Erythroblast (primary cell): Measurements from ENCODE around the gene EYA4.

Experiments used
- GATA1 ChIP-seq: IDR thresholded peaks from 2 replicates; pipeline ENCODE4 v1.6.1; 2011; ENCODE audit warnings: low read depth, mild to moderate bottlenecking, control low read depth, low read length, moderate library complexity
- POLR2A ChIP-seq: IDR thresholded peaks from 2 replicates; pipeline ENCODE4 v1.6.1; 2011; ENCODE audit warnings: mild to moderate bottlenecking, low read length

DNA sequence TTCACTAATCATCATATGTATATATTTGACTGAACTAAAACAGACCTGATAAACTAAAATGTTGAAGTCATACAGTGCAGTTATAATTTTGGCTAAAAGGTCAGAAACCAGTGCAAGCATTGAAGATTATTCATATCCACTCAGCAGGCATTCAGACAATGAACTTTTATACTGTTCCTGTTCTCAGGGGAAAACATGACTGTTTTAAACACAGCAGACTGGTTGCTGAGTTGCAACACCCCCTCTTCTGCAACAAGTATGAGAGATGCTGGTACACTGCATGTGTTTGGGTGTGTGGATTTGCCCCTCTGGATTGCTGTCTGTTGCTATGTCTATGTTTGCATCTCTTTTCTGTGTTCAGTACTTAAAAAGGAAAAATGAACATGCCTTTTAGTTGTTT lies 206.8 kb downstream of the EYA4 start:
- TF ChIP-seq POLR2A (no peak), GATA1 (no peak)
